Left lobe of liver (tissue), 2 donors: ENCODE results near the gene SORD. TPM values are rescaled to one million over a fixed set of nuclear protein-coding genes. Genes with fewer than 3 reads are reported as not detected.

Experiments used
- ATAC-seq: fragments of 200-7000 bp; cut with Tn5 transposase; one replicate; pipeline ENCODE4 v1.9.1; 2020; ENCODE audit warnings: mild to moderate bottlenecking, moderate library complexity
- DNase-seq: peaks from one replicate; pipeline ENCODE4 v3.0.0-alpha.2; 2020; ENCODE audit warnings: low spot score
- total RNA-seq: library from RNA; stranded (reverse); gene quantifications from one replicate; pipeline ENCODE4 v1.2.1, GENCODE V29; 2021
- donor health status: DM: no; HTN: no; CAD: no; lungs with moderate emphysema.
- donor health status: DM: no; HTN: yes; CAD: no.

Gene SORD
- total RNA-seq, 1 donor from 2014 or later = 342 TPM

GRCh38 chr15:45114076-45114750 lies 91.2 kb downstream of the SORD start, which contains the start of the genes DUOX2 and DUOXA2:
Gene DUOX2, minus strand, starts transcription at chr15:45114172. Its CDS starts 761 bp downstream, at chr15:45113411.
Gene DUOXA2, plus strand, starts transcription at chr15:45114326. Its CDS starts 280 bp downstream, at chr15:45114606.
- no peak for DNase-seq
- ATAC-seq = peak; percentile 13

GRCh38 chr15:45114751-45115085 lies 91.7 kb downstream of the SORD start:
- no peak for DNase-seq
- ATAC-seq = no peak

- no peak for DNase-seq
Observed at GRCh38 chr15:45115312-45115820, 92.4 kb downstream of the SORD start.

GRCh38 chr15:45116006-45116481 lies 93.0 kb downstream of the SORD start:
- DNase-seq (no peak), ATAC-seq (no peak)

More at GRCh38 chr15:45115312-45115820, 92.4 kb downstream of the SORD start:
- ATAC-seq = no peak

GRCh38 chr15:45116482-45117307 lies 93.7 kb downstream of the SORD start:
- ATAC-seq = no peak
- DNase-seq = no peak

GRCh38 chr15:45117308-45118130 lies 94.5 kb downstream of the SORD start:
- no peak for DNase-seq
- peak; percentile 40 for ATAC-seq

GRCh38 chr15:45118131-45118588 lies 95.2 kb downstream of the SORD start:
- peak; percentile 88 for DNase-seq
- ATAC-seq = peak; percentile 97

GRCh38 chr15:45118996-45119395 lies 96.0 kb downstream of the SORD start:
- ATAC-seq = no peak
- DNase-seq = no peak

- DNase-seq = no peak
- no peak for ATAC-seq
Observed at GRCh38 chr15:45120081-45120972, 97.3 kb downstream of the SORD start.

GRCh38 chr15:45121020-45121419 lies 98.0 kb downstream of the SORD start:
- DNase-seq = no peak
- ATAC-seq = no peak

GRCh38 chr15:45121706-45122417 lies 98.9 kb downstream of the SORD start:
- DNase-seq = no peak
- no peak for ATAC-seq

GRCh38 chr15:45122719-45123118 lies 99.7 kb downstream of the SORD start:
- no peak for DNase-seq
- no peak for ATAC-seq

- ATAC-seq (no peak), DNase-seq (no peak)
Observed at GRCh38 chr15:45123397-45123796, 100.4 kb downstream of the SORD start.

GRCh38 chr15:45126535-45127158 lies 103.7 kb downstream of the SORD start:
- DNase-seq (no peak), ATAC-seq (peak; percentile 89)
